ENCODE data around the gene KSR1.

DNA sequence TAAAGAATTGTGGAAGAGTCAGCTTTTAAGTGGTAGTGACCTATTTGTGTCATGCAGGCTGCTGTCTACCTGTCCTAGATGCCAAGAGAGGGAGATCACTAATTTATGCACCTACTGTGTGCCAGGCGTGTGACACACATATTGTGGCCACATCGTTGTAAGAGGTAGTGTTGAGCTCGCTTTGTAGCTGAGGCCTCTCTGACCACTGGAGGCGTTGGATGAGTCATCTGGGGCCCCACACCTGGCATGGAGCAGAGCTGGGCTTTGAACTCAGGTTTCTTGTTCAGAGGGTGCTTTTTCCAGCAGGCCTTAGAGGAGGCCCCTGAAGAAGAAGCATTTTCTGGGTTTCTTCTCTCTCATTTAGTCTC is 122.5 kb downstream of the KSR1 start:
- no peak for TF ChIP-seq CTCF (conservative IDR thresholded peaks at IDR 0.05 in 1 of 2, IDR thresholded peaks at IDR 0.05 in 1 of 2; ENCODE audit: low read depth in 1 of 2, low read length in 2 of 2)
- TF ChIP-seq EZH2 (IDR thresholded peaks at IDR 0.05; ENCODE audit: low read length, missing control alignments): no peak
